GM12878 (cell line): ENCODE measurements around the gene IFNAR2. TPM values are rescaled to one million over a fixed set of nuclear protein-coding genes. Genes with fewer than 3 reads are reported as not detected.

Source experiments
- ATAC-seq: fragments of 200-7000 bp; cut with Tn5 transposase; 3 replicates; pipeline ENCODE4 v1.9.1; 2020; ENCODE audit warnings: mild to moderate bottlenecking, moderate library complexity
- BruUV-seq: library from RNA; stranded (reverse); fragments of 400-500 nt; replicated peaks from 2 replicates; lab custom pipeline; 2021; lab: Mats Ljungman, UMichigan
- CTCF ChIA-PET: fragments of 300-600 bp; sonication (Branson Sonifier 250); formaldehyde crosslinking; extraction: SDS; loops from one replicate; lab custom pipeline; 2021; ENCODE audit warnings: inconsistent platforms; lab: Yijun Ruan, JAX
- POLR2A ChIA-PET: fragments of 350-600 bp; formaldehyde crosslinking; extraction: SDS; loops from one replicate; lab custom pipeline; 2021; ENCODE audit warnings: inconsistent platforms; lab: Charles Lee
- RAD21 ChIA-PET: fragments of 300-600 bp; sonication (Branson Sonifier 250); formaldehyde crosslinking; loops from one replicate; lab custom pipeline; 2023; ENCODE audit warnings: antibody characterized with exemption; ENCODE audit not compliant: unreplicated experiment; lab: Charles Lee
- SMC1A ChIA-PET: fragments of 300-600 bp; sonication (Branson Sonifier 250); formaldehyde crosslinking; loops from one replicate; lab custom pipeline; 2023; ENCODE audit not compliant: unreplicated experiment, uncharacterized antibody; lab: Charles Lee
- DNase-seq: peaks from one replicate; pipeline ENCODE4 v3.0.0-alpha.2; 2011; ENCODE audit warnings: low read depth, low spot score
- FAIRE-seq: peaks from 3 replicates; lab custom pipeline; 2011; peaks lifted over from hg19 to GRCh38; lab: Jason Lieb, UNC
- H2AFZ ChIP-seq: 2 replicates; pipeline ENCODE4 v1.6.0; 2011; ENCODE audit warnings: low read depth, low read length, control low read depth; ENCODE audit not compliant: control insufficient read depth
- H3K27ac ChIP-seq: 2 replicates; pipeline ENCODE4 v1.5.1; 2011; ENCODE audit warnings: control low read depth; ENCODE audit not compliant: control insufficient read depth, insufficient read depth
- H3K27me3 ChIP-seq, 2 experiments: replicated peaks in 1 of 2; 2 replicates each; pipeline versions ENCODE4 v1.6.0 to v1.6.1; 2011; ENCODE audit warnings: low read length in 1 of 2; ENCODE audit not compliant: control insufficient read depth in 2 of 2, insufficient read depth in 2 of 2
- H3K36me3 ChIP-seq, 2 experiments: 2 replicates each; pipeline ENCODE4 v1.5.1; 2011; ENCODE audit warnings: low read length in 1 of 2; ENCODE audit not compliant: control insufficient read depth in 2 of 2, insufficient read depth in 2 of 2
- H3K4me1 ChIP-seq: 2 replicates; pipeline ENCODE4 v1.6.1; 2011; ENCODE audit warnings: mild to moderate bottlenecking, low read length, moderate library complexity, mixed read lengths; ENCODE audit not compliant: control insufficient read depth, insufficient read depth
- H3K4me2 ChIP-seq: 2 replicates; pipeline ENCODE4 v1.6.0; 2011; ENCODE audit warnings: control low read depth; ENCODE audit not compliant: control insufficient read depth, insufficient read depth
- H3K4me3 ChIP-seq: fragments of 200-600 bp; sonication (generic); 2 replicates; pipeline ENCODE4 v1.5.1; 2016
- H3K79me2 ChIP-seq: 2 replicates; pipeline ENCODE4 v1.6.0; 2011; ENCODE audit warnings: low read length; ENCODE audit not compliant: control insufficient read depth, insufficient read depth
- H3K9ac ChIP-seq: 2 replicates; pipeline ENCODE4 v1.8.0; 2011; ENCODE audit warnings: low read length, control low read depth, mixed read lengths; ENCODE audit not compliant: control insufficient read depth, insufficient read depth
- H3K9me3 ChIP-seq: replicated peaks from 3 replicates; pipeline ENCODE4 v1.5.1; 2011; ENCODE audit warnings: mild to moderate bottlenecking, low read length; ENCODE audit not compliant: control insufficient read depth, insufficient read depth
- H4K20me1 ChIP-seq: 2 replicates; pipeline ENCODE4 v1.6.0; 2011; ENCODE audit not compliant: control insufficient read depth, insufficient read depth
- BMI1 ChIP-seq: fragments of 450-650 bp; IDR thresholded peaks from 2 replicates; pipeline ENCODE4 v1.6.1; 2016; ENCODE audit warnings: mild to moderate bottlenecking, moderate library complexity, borderline replicate concordance
- CHD2 ChIP-seq: IDR thresholded peaks from 2 replicates; pipeline ENCODE4 v1.6.1; 2011; ENCODE audit warnings: low read depth, low read length, improper control_type of control experiment, borderline replicate concordance
- CREM ChIP-seq: IDR thresholded peaks from 2 replicates; pipeline ENCODE4 v1.6.1; 2014; ENCODE audit warnings: antibody characterized with exemption, low read depth
- ETV6 ChIP-seq, 2 experiments: fragments of 450-650 bp in 1 of 2; IDR thresholded peaks in 1 of 2; conservative IDR thresholded peaks in 1 of 2; 2 replicates each; pipeline ENCODE4 v1.6.1; 2014; ENCODE audit warnings: antibody characterized with exemption in 1 of 2, borderline replicate concordance in 1 of 2, low read depth in 1 of 2, mild to moderate bottlenecking in 1 of 2, moderate library complexity in 1 of 2
- FOS ChIP-seq: IDR thresholded peaks from 3 replicates; pipeline ENCODE4 v1.6.1; 2011; ENCODE audit warnings: borderline replicate concordance; ENCODE audit not compliant: insufficient read length; ENCODE audit errors: extremely low read depth
- IRF4 ChIP-seq: IDR thresholded peaks from 2 replicates; pipeline ENCODE4 v1.6.1; 2011; ENCODE audit warnings: low read depth, low read length
- JUNB ChIP-seq: IDR thresholded peaks from 2 replicates; pipeline ENCODE4 v1.6.1; 2016; ENCODE audit warnings: antibody characterized with exemption, mild to moderate bottlenecking
- MYB ChIP-seq: fragments of 150-350 bp; IDR thresholded peaks from 2 replicates; pipeline ENCODE4 v1.6.1; 2014; ENCODE audit warnings: mild to moderate bottlenecking, low read depth, low read length, borderline replicate concordance
- MYC ChIP-seq: IDR thresholded peaks from 2 replicates; pipeline ENCODE4 v1.6.1; 2011; ENCODE audit warnings: mild to moderate bottlenecking, low read length, moderate library complexity, inconsistent platforms; ENCODE audit not compliant: insufficient read depth, insufficient replicate concordance, insufficient read length, severe bottlenecking
- PAX5 ChIP-seq: IDR thresholded peaks from 2 replicates; pipeline ENCODE4 v1.6.1; 2011; ENCODE audit warnings: low read depth, low read length, borderline replicate concordance
- PBX3 ChIP-seq: IDR thresholded peaks from 2 replicates; pipeline ENCODE4 v1.6.1; 2011; ENCODE audit warnings: mild to moderate bottlenecking, low read depth, low read length, moderate library complexity; ENCODE audit not compliant: insufficient replicate concordance
- POLR2A ChIP-seq: IDR thresholded peaks from 2 replicates; pipeline ENCODE4 v1.6.1; 2011; ENCODE audit warnings: low read depth, mild to moderate bottlenecking, low read length
- SMC3 ChIP-seq: IDR thresholded peaks from 2 replicates; pipeline ENCODE4 v1.6.1; 2011; ENCODE audit warnings: low read length, improper control_type of control experiment, borderline replicate concordance
- SP1 ChIP-seq: IDR thresholded peaks from one replicate; pipeline ENCODE4 v1.6.1; 2011; ENCODE audit warnings: low read depth, low read length
- SPI1 ChIP-seq: IDR thresholded peaks from 2 replicates; pipeline ENCODE4 v1.6.1; 2011; ENCODE audit warnings: low read depth, mild to moderate bottlenecking, low read length, moderate library complexity, borderline replicate concordance; ENCODE audit not compliant: insufficient read depth
- STAT3 ChIP-seq: IDR thresholded peaks from 2 replicates; pipeline ENCODE4 v1.6.1; 2011; ENCODE audit warnings: low read depth, low read length, improper control_type of control experiment
- ZBTB33 ChIP-seq: fragments of 450-650 bp; IDR thresholded peaks from 2 replicates; pipeline ENCODE4 v1.6.1; 2017; ENCODE audit warnings: mild to moderate bottlenecking
- ZSCAN29 ChIP-seq: fragments of 450-650 bp; IDR thresholded peaks from 2 replicates; pipeline ENCODE4 v1.6.1; 2017; ENCODE audit warnings: mild to moderate bottlenecking, moderate library complexity
- WGBS: methylation state at CpG from one replicate; pipeline ENCODE4 v1.1.6; 2016; ENCODE audit warnings: low lambda C conversion rate; ENCODE audit not compliant: insufficient replicate concordance, insufficient coverage; ENCODE audit errors: missing lambda C conversion rate; 5-methylcytosine and 5-hydroxymethylcytosine counted together
- in situ Hi-C: fragments of 300-500 bp; cut with MboI; formaldehyde crosslinking; loops from 9 replicates; pipeline ENCODE4 v1.14.3; 2018; ENCODE audit warnings: mixed read lengths
- intact Hi-C: fragments of 100-400 bp; cut with micrococcal nuclease; formaldehyde crosslinking; loops from one replicate; pipeline ENCODE4 v1.14.2; 2022; ENCODE audit not compliant: unreplicated experiment
- polyA plus RNA-seq, 11 experiments: library from polyadenylated mRNA; depleted of rRNA in 4 of 11; unstranded in 6 of 11; stranded (reverse) in 5 of 11; fragments of >200 nt; fragmentation: Nextera tagmentation in 4 of 11; fragmentation: Illumina TruSeq in 1 of 11; extraction: Ambion mirVana in 4 of 11; extraction: Trizol in 1 of 11; gene quantifications; 1 replicate in 1 of 11; 2 replicates in 10 of 11; pipeline versions ENCODE4 v1.2.1 to v1.2.3, GENCODE V29; 2011 to 2016; ENCODE audit warnings: inconsistent platforms in 2 of 11, missing spikeins in 2 of 11, low read depth in 1 of 11
- total RNA-seq, 4 experiments: library from RNA; depleted of rRNA in 3 of 4; stranded (reverse); fragments of >200 nt in 3 of 4; fragmentation: Illumina TruSeq in 1 of 4; extraction: Trizol in 1 of 4; gene quantifications; 2 replicates each; pipeline versions ENCODE4 v1.2.1 to v1.2.3, GENCODE V29; 2013 to 2021
- TF ChIP-seq, protein P1 (sequence below): fragments of 450-650 bp; IDR thresholded peaks from 2 replicates; pipeline ENCODE4 v1.6.1; 2016; ENCODE audit warnings: mild to moderate bottlenecking

The IFNAR2 gene
- total and polyA plus RNA-seq, 10 of the 15 experiments (the other 5 are each of a cell fraction or from before 2014, with no cell fraction given): 8.5 to 99.7 (median 58.1) TPM

DNA sequence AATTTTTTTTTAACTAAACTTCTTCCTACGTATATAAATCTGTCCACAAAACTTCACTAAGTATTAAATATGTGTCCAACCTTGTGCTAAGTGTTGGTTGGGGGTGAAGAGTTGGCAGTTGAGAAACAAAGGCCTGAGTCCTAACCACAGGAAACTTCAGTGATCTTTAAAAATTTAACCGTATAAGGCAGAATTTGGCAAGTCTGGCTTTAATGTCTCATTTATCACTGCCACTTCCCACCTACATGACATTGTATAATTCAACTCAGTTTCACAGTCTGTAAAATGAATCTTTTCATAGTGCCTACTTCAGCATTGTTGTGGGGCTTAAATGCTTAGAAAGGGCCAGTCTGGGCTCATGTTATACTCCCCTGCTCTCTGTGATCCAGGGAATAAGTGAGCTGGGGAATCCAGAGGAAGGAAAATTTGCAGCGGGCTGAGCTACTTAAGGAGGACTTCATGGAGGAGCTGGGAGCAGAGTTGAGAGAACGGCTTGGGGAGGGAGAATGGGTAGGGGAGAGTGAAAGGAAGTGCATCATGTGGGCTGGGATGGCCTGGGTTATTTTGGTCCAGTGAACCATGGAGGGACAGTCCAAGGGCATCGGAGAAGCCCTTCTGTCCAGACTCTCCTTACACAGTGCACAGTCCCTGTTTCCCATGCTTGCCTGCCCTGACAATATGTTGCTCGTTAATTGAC is 14.5 kb downstream of the IFNAR2 start:
- ChIA-PET POLR2A (interaction anchor here (0.7 kb wide), 1 partner anchor 12 kb away, joined by 3 read pairs; no protein-coding TSS in a partner anchor), RAD21 (no interaction called here), CTCF (interaction anchor here (1.5 kb wide), 1 partner anchor 21 kb away, joined by 5 read pairs; the partner anchor contains the start of gene IL10RB), SMC1A (interaction anchor here (0.6 to 1.3 kb wide), 2 partner anchors 11 to 16 kb away, joined by 4 to 6 read pairs; no protein-coding TSS in a partner anchor)
- 86% methylated on average over 6 of the region's 6 CpGs for WGBS
- Histone ChIP-seq H3K9ac (no peak overlapping the region; the same call in 1 of the 2 replicates), H4K20me1 (no peaks in the 10 kb centered on the region), H2AFZ (no peak overlapping the region), H3K36me3 (peaks cover 17 to 44% of the 10 kb centered on the region in 2 experiments), H3K4me2 (no peak overlapping the region), H3K27me3 (no peaks in the 10 kb centered on the region), H3K27ac (peak overlapping the region; percentile 64), H3K4me3 (no peak overlapping the region), H3K79me2 (peaks cover 37% of the 10 kb centered on the region), H3K4me1 (peaks cover 31% of the 10 kb centered on the region), H3K9me3 (no peaks in the 10 kb centered on the region)
- TSS peak; percentile 40 for BruUV-seq
- FAIRE-seq (no peak), DNase-seq (no peak), ATAC-seq (peak; percentile 25; the same call in 2 of the 3 replicates)
- in situ Hi-C loops (no loop called here), intact Hi-C loops (no loop called here)
- TF ChIP-seq PBX3: peak; percentile 37
- no peak for TF ChIP-seq MYB
- no peak for TF ChIP-seq ZBTB33
- no peak for TF ChIP-seq ETV6 (conservative IDR thresholded peaks at IDR 0.05 in 1 of 2, IDR thresholded peaks at IDR 0.05 in 1 of 2; ENCODE audit: borderline replicate concordance in 1 of 2, low read depth in 1 of 2)
- TF ChIP-seq, protein P1, sequence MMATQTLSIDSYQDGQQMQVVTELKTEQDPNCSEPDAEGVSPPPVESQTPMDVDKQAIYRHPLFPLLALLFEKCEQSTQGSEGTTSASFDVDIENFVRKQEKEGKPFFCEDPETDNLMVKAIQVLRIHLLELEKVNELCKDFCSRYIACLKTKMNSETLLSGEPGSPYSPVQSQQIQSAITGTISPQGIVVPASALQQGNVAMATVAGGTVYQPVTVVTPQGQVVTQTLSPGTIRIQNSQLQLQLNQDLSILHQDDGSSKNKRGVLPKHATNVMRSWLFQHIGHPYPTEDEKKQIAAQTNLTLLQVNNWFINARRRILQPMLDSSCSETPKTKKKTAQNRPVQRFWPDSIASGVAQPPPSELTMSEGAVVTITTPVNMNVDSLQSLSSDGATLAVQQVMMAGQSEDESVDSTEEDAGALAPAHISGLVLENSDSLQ: peak; percentile 72
- TF ChIP-seq SMC3: no peak
- no peak for TF ChIP-seq IRF4
- TF ChIP-seq JUNB: no peak
- TF ChIP-seq STAT3: no peak
- no peak for TF ChIP-seq FOS
- no peak for TF ChIP-seq ZSCAN29
- no peak for TF ChIP-seq PAX5
- TF ChIP-seq BMI1: no peak
- TF ChIP-seq SP1: no peak
- 0 out of 2 replicates have a peak, but pooled peaks have one; percentile 34 for TF ChIP-seq SPI1
- TF ChIP-seq CHD2: no peak
- no peak for TF ChIP-seq CREM
- TF ChIP-seq MYC: no peak
- TF ChIP-seq POLR2A: 0 out of 2 replicates have a peak, but pooled peaks have one; percentile 22
